Neuronal stem cell (in vitro differentiated cells): ENCODE measurements around the gene ACADL.
"Not testable (repeated sequence)": the region's sequence is repeated elsewhere in the genome, so short reads cannot be mapped to it uniquely, and the experiment has no call there.

ENCODE experiments used
- DNase-seq: peaks from one replicate; pipeline ENCODE4 v3.0.0-alpha.2; 2013; ENCODE audit warnings: low spot score
- H2AFZ ChIP-seq: one replicate; pipeline ENCODE4 v1.6.1; 2013; ENCODE audit warnings: mild to moderate bottlenecking, low read length, inconsistent platforms
- H2AK5ac ChIP-seq: 2 replicates; pipeline ENCODE4 v1.6.1; 2013; ENCODE audit warnings: low read depth, mild to moderate bottlenecking, inconsistent platforms, low read length, moderate library complexity, mixed read lengths
- H2BK120ac ChIP-seq: 2 replicates; pipeline ENCODE4 v1.6.1; 2013; ENCODE audit warnings: low read depth, mild to moderate bottlenecking, inconsistent platforms, low read length, moderate library complexity, mixed read lengths
- H2BK12ac ChIP-seq: one replicate; pipeline ENCODE4 v1.6.1; 2013; ENCODE audit warnings: low read length, inconsistent platforms
- H2BK15ac ChIP-seq: 2 replicates; pipeline ENCODE4 v1.6.1; 2013; ENCODE audit warnings: mild to moderate bottlenecking, low read length, inconsistent platforms, mixed read lengths
- H2BK5ac ChIP-seq: one replicate; pipeline ENCODE4 v1.6.1; 2013; ENCODE audit warnings: inconsistent platforms, mild to moderate bottlenecking, low read length, moderate library complexity
- H3K14ac ChIP-seq: one replicate; pipeline ENCODE4 v1.6.1; 2013; ENCODE audit warnings: low read length, inconsistent platforms
- H3K18ac ChIP-seq: 2 replicates; pipeline ENCODE4 v1.6.1; 2013; ENCODE audit warnings: low read length, inconsistent platforms
- H3K23ac ChIP-seq: 2 replicates; pipeline ENCODE4 v1.6.1; 2013; ENCODE audit warnings: low read depth, mild to moderate bottlenecking, mixed read lengths, low read length, inconsistent platforms; ENCODE audit not compliant: poor library complexity
- H3K27ac ChIP-seq: replicated peaks from 3 replicates; pipeline ENCODE4 v1.5.1; 2013; ENCODE audit warnings: low read length, inconsistent platforms
- H3K27me3 ChIP-seq, 3 experiments: 2 replicates each; pipeline ENCODE4 v1.6.1; 2013; ENCODE audit warnings: low read length in 3 of 3, mild to moderate bottlenecking in 2 of 3, inconsistent platforms in 1 of 3, low read depth in 1 of 3, mixed read lengths in 1 of 3, moderate library complexity in 1 of 3; ENCODE audit not compliant: control insufficient read depth in 3 of 3, insufficient read depth in 3 of 3
- H3K36me3 ChIP-seq, 2 donors: replicated peaks in 1 of 2; 2 replicates each; pipeline ENCODE4 v1.6.1; 2013; ENCODE audit warnings: low read length in 2 of 2; ENCODE audit not compliant: control insufficient read depth in 2 of 2, insufficient read depth in 2 of 2
- H3K4ac ChIP-seq: 2 replicates; pipeline ENCODE4 v1.6.1; 2013; ENCODE audit warnings: inconsistent platforms, mild to moderate bottlenecking, low read length, moderate library complexity
- H3K4me1 ChIP-seq, 2 donors: 1 replicate in 1 of 2; 2 replicates in 1 of 2; pipeline ENCODE4 v1.6.1; 2013; ENCODE audit warnings: low read length in 2 of 2, low read depth in 1 of 2; ENCODE audit not compliant: control insufficient read depth in 2 of 2, insufficient read depth in 1 of 2
- H3K4me2 ChIP-seq: one replicate; pipeline ENCODE4 v1.6.1; 2013; ENCODE audit warnings: mild to moderate bottlenecking, low read length, inconsistent platforms; ENCODE audit not compliant: insufficient read depth, poor library complexity, severe bottlenecking
- H3K4me3 ChIP-seq, 2 donors: 2 replicates each; pipeline ENCODE4 v1.5.1; 2013; ENCODE audit warnings: low read length in 2 of 2, mild to moderate bottlenecking in 2 of 2, inconsistent platforms in 1 of 2, moderate library complexity in 1 of 2
- H3K79me1 ChIP-seq: one replicate; pipeline ENCODE4 v1.6.1; 2013; ENCODE audit warnings: low read depth, mild to moderate bottlenecking, inconsistent platforms, low read length, moderate library complexity
- H3K9ac ChIP-seq: one replicate; pipeline ENCODE4 v1.6.1; 2013; ENCODE audit warnings: mild to moderate bottlenecking, low read depth, low read length, inconsistent platforms; ENCODE audit not compliant: poor library complexity
- H3K9me3 ChIP-seq, 2 donors: replicated peaks in 1 of 2; 2 replicates each; pipeline versions ENCODE3 to v1.6.1; 2013; ENCODE audit warnings: low read length in 2 of 2, mild to moderate bottlenecking in 2 of 2, inconsistent platforms in 1 of 2, low read depth in 1 of 2, mixed read lengths in 1 of 2, moderate library complexity in 1 of 2; ENCODE audit not compliant: control insufficient read depth in 2 of 2, insufficient read depth in 1 of 2
- H4K8ac ChIP-seq: one replicate; pipeline ENCODE4 v1.6.1; 2013; ENCODE audit warnings: low read depth, mild to moderate bottlenecking, inconsistent platforms, low read length, moderate library complexity
- H4K91ac ChIP-seq: one replicate; pipeline ENCODE4 v1.6.1; 2013; ENCODE audit warnings: low read length, low read depth, mild to moderate bottlenecking, inconsistent platforms; ENCODE audit not compliant: poor library complexity
- WGBS, 2 donors: extraction: QIAGEN DNeasy Blood & Tissue Kit; methylation state at CpG; one replicate each; pipeline ENCODE4 v1.1.7; 2013; ENCODE audit warnings: missing lambda C conversion rate in 2 of 2, mixed read lengths in 1 of 2; ENCODE audit not compliant: insufficient read length in 2 of 2, insufficient replicate concordance in 1 of 2; ENCODE audit errors: extremely low coverage in 2 of 2; 5-methylcytosine and 5-hydroxymethylcytosine counted together

ACADL gene

GRCh38 chr2:210183936-210184335, 41.3 kb downstream of the ACADL start:
- not testable (repeated sequence) for H2AFZ ChIP-seq, H3K9me3 ChIP-seq, H3K4me2 ChIP-seq, DNase-seq, H3K14ac ChIP-seq, H3K4me1 ChIP-seq, H3K9ac ChIP-seq, H2BK5ac ChIP-seq, H3K27me3 ChIP-seq, H3K4me3 ChIP-seq, H2BK120ac ChIP-seq, H2BK12ac ChIP-seq, H3K18ac ChIP-seq, H3K23ac ChIP-seq, H3K27ac ChIP-seq, H3K36me3 ChIP-seq, H2BK15ac ChIP-seq, H2AK5ac ChIP-seq, H4K91ac ChIP-seq, H3K4ac ChIP-seq, H3K79me1 ChIP-seq, H4K8ac ChIP-seq
- WGBS, 2 donors = no CpG with 5 or more reads among the region's 1 CpG

DNA sequence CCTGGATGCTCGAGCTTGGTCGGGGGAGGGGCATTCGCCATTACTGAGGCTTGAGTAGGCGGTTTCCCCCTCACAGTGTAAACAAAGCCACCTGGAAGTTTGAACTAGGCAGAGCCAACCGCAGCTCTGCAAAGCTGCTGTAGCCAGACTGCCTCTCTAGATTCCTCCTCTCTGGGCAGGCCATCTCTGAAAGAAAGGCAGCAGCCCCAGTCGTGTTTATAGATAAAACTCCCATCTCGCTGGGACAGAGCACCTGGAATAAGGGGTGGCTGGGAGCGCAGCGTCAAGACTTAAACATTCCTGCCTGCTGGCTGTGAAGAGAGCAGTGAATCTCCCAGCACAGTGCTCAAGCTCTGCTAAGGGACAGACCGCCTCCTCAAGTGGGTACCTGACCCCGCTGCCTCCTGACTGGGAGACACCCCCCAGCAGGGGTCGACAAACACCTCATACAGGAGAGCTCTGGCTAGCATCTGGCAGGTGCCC, 43.6 kb downstream of the ACADL start:
- H3K18ac ChIP-seq, H4K8ac ChIP-seq, H3K4me3 ChIP-seq, H3K23ac ChIP-seq, H2BK120ac ChIP-seq, H3K9me3 ChIP-seq, H2AK5ac ChIP-seq, H3K27ac ChIP-seq, H2BK12ac ChIP-seq, DNase-seq, H2BK5ac ChIP-seq, H4K91ac ChIP-seq, H3K4ac ChIP-seq, H3K4me2 ChIP-seq, H3K27me3 ChIP-seq, H3K79me1 ChIP-seq, H3K9ac ChIP-seq, H2BK15ac ChIP-seq, H3K36me3 ChIP-seq: not testable (repeated sequence)
- Histone ChIP-seq H2AFZ (peak overlapping the region; percentile 72), H3K4me1 (peaks cover 4 to 11% of the 10 kb centered on the region in 2 donors), H3K14ac (peak overlapping the region; percentile 56)
- WGBS, 2 donors = no CpG with 5 or more reads among the region's 12 CpGs

- H2AK5ac ChIP-seq, H3K4ac ChIP-seq, H3K4me2 ChIP-seq, H3K9ac ChIP-seq, H3K4me3 ChIP-seq, H3K36me3 ChIP-seq, H3K23ac ChIP-seq, H3K79me1 ChIP-seq, H3K18ac ChIP-seq, H4K91ac ChIP-seq, DNase-seq, H3K27ac ChIP-seq, H2BK120ac ChIP-seq, H3K27me3 ChIP-seq, H3K9me3 ChIP-seq, H2BK15ac ChIP-seq, H2BK5ac ChIP-seq, H2BK12ac ChIP-seq: not testable (repeated sequence)
- Histone ChIP-seq H4K8ac (peak overlapping the region; percentile 43), H3K14ac (peak overlapping the region; percentile 38), H2AFZ (peak overlapping the region; percentile 72), H3K4me1 (peaks cover 4 to 11% of the 10 kb centered on the region in 2 donors)
- no CpG with 5 or more reads among the region's 3 CpGs for WGBS, 2 donors
Measured at GRCh38 chr2:210181033-210181605, 44.1 kb downstream of the ACADL start.

GRCh38 chr2:210180477-210180876, 44.8 kb downstream of the ACADL start:
- WGBS, 2 donors = no CpG with 5 or more reads among the region's 1 CpG
- Histone ChIP-seq H3K23ac (no peak overlapping the region), H2BK120ac (no peak overlapping the region), H3K4me2 (no peak overlapping the region), H3K27ac (no peak overlapping the region), H3K4me3 (no peak overlapping the region), H3K36me3 (no peaks in the 10 kb centered on the region), H2AK5ac (no peak overlapping the region), H3K14ac (no peak overlapping the region), H3K27me3 (no peaks in the 10 kb centered on the region), H2BK12ac (no peak overlapping the region), H2AFZ (no peak overlapping the region), H2BK15ac (no peak overlapping the region), H3K9me3 (no peaks in the 10 kb centered on the region), H3K18ac (no peak overlapping the region), H3K79me1 (no peaks in the 10 kb centered on the region), H3K4me1 (peaks cover 4 to 11% of the 10 kb centered on the region in 2 donors), H3K9ac (no peak overlapping the region), H2BK5ac (no peak overlapping the region), H4K91ac (no peak overlapping the region), H3K4ac (no peak overlapping the region), H4K8ac (no peak overlapping the region)
- no peak for DNase-seq
